Breast epithelium (tissue), 4 donors: Measurements from ENCODE around the gene CPNE2. TPM values are rescaled to one million over a fixed set of nuclear protein-coding genes. Genes with fewer than 3 reads are reported as not detected.

Experiments used
- DNase-seq, 2 donors: peaks; one replicate each; pipeline ENCODE4 v3.0.0-alpha.2; 2019; ENCODE audit warnings: low spot score in 2 of 2
- H3K27ac ChIP-seq, 2 donors: fragments of 200-600 bp; sonication (generic) in 1 of 2; one replicate each; pipeline ENCODE4 v1.5.1; 2016 to 2019; ENCODE audit warnings: mild to moderate bottlenecking in 1 of 2
- H3K27me3 ChIP-seq, 2 donors: fragments of 200-600 bp; sonication (generic) in 1 of 2; one replicate each; pipeline versions ENCODE4 v1.5.1 to v1.6.0; 2017 to 2019; ENCODE audit warnings: control low read depth in 1 of 2, mild to moderate bottlenecking in 1 of 2
- H3K36me3 ChIP-seq: fragments of 200-600 bp; one replicate; pipeline ENCODE4 v1.5.1; 2019
- H3K4me1 ChIP-seq, 2 donors: fragments of 200-600 bp; sonication (generic); one replicate each; pipeline ENCODE4 v1.5.1; 2016 to 2019; ENCODE audit warnings: control low read depth in 1 of 2
- H3K4me3 ChIP-seq, 3 donors: fragments of 200-600 bp; sonication (generic); 1 replicate in 2 of 3; 2 replicates in 1 of 3; pipeline ENCODE4 v1.5.1; 2016 to 2019; ENCODE audit warnings: mild to moderate bottlenecking in 3 of 3, moderate library complexity in 2 of 3
- H3K9me3 ChIP-seq, 2 donors: fragments of 200-600 bp; sonication (generic) in 1 of 2; one replicate each; pipeline ENCODE4 v1.5.1; 2016 to 2019; ENCODE audit warnings: control low read depth in 1 of 2
- CTCF ChIP-seq, 3 donors: fragments of 450-650 bp; IDR thresholded peaks; one replicate each; pipeline ENCODE4 v1.5.1; 2016 to 2017; ENCODE audit warnings: antibody characterized with exemption in 3 of 3, mild to moderate bottlenecking in 3 of 3, moderate library complexity in 3 of 3
- POLR2A ChIP-seq: fragments of 450-650 bp; IDR thresholded peaks from one replicate; pipeline ENCODE4 v1.6.1; 2016; ENCODE audit warnings: antibody characterized with exemption, mild to moderate bottlenecking, moderate library complexity
- POLR2AphosphoS5 ChIP-seq, 3 donors: sonication (generic); formaldehyde crosslinking; IDR thresholded peaks; one replicate each; pipeline ENCODE4 v1.6.1; 2017; ENCODE audit warnings: antibody characterized with exemption in 3 of 3
- intact Hi-C: fragments of 100-400 bp; cut with DNase I; formaldehyde crosslinking; loops from one replicate; pipeline ENCODE4 v1.15.1; 2023; ENCODE audit warnings: low total_unique reads
- total RNA-seq, 3 donors: library from RNA; depleted of rRNA; stranded (reverse); fragments of >200 nt; gene quantifications; one replicate each; pipeline ENCODE4 v1.1.0, GENCODE V29; 2016

The CPNE2 gene
- total RNA-seq, 3 donors from 2014 or later = 13.9 to 56.5 (median 26.5) TPM

DNA sequence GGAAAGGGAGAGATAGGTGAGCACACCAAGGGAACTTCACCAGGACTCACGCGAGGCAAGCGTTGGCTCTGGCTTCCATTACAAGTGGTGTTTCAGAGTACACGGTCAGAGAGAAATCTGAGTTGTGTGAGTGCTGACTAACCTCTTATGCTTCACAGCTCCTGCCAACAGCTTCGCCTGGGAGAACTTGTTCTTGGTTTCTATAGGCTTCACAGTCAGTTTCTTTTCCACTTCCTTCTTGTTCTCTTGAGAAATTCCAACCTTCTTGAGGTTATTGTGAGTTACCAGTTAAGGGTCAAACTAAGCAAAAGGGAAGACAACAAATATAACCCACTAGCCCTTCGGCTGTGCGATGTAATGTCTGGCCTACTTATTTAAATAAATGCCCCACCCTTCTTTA is 74.6 kb downstream of the CPNE2 start:
- intact Hi-C loops = loop anchor here (2.0 kb wide), 1 partner anchor 68 kb away; no protein-coding TSS in a partner anchor
- no peaks in the 10 kb centered on the region for H3K9me3 ChIP-seq
- H3K36me3 ChIP-seq = no peaks in the 10 kb centered on the region
- no peaks in the 10 kb centered on the region for H3K4me1 ChIP-seq
- H3K27ac ChIP-seq = peak overlapping the region in 1 of 2 donors; percentile 58
- DNase-seq = no peak
- H3K27me3 ChIP-seq = no peaks in the 10 kb centered on the region
- TF ChIP-seq CTCF (IDR thresholded peaks at IDR 0.05) (no peak), POLR2AphosphoS5 (IDR thresholded peaks at IDR 0.05) (no peak), POLR2A (no peak)
- no peak overlapping the region for H3K4me3 ChIP-seq

GRCh38 chr16:57167538-57167937 is 75.2 kb downstream of the CPNE2 start:
- no peak for DNase-seq
- H3K27me3 ChIP-seq = no peaks in the 10 kb centered on the region
- H3K9me3 ChIP-seq = no peaks in the 10 kb centered on the region
- H3K36me3 ChIP-seq = no peaks in the 10 kb centered on the region
- H3K4me1 ChIP-seq = no peaks in the 10 kb centered on the region
- intact Hi-C loops = loop anchor here (2.0 kb wide), 1 partner anchor 69 kb away; no protein-coding TSS in a partner anchor
- no peak overlapping the region for H3K27ac ChIP-seq
- no peak overlapping the region for H3K4me3 ChIP-seq
- TF ChIP-seq CTCF (IDR thresholded peaks at IDR 0.05) (no peak), POLR2A (no peak), POLR2AphosphoS5 (IDR thresholded peaks at IDR 0.05) (no peak)

DNA sequence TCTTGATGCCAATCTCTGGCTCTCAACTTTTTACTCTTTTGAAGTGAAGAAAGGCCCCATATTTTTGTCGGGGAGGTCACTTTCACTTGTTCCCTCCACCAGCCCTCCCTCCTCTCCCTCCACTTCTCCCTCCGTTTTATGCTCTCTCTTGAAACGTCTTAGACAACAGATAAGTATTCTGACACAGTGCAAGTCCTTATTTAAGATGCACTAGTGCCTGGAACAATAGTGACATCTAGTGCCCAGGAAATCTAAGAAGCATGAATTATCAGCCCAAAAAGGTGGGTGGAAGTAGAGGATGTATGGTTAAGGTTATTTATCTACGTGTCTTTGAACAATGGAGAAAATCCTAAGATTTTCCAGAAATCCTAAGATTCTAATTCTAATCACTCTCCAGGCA is 75.6 kb downstream of the CPNE2 start:
- Histone ChIP-seq H3K9me3 (no peaks in the 10 kb centered on the region), H3K4me3 (no peak overlapping the region), H3K27me3 (no peaks in the 10 kb centered on the region), H3K36me3 (no peaks in the 10 kb centered on the region), H3K27ac (no peak overlapping the region), H3K4me1 (no peaks in the 10 kb centered on the region)
- TF ChIP-seq POLR2A (no peak), CTCF (IDR thresholded peaks at IDR 0.05) (peak in 2 of 3 donors; percentile 25 to 26)
- DNase-seq = no peak
- intact Hi-C loops = loop anchor here (2.0 kb wide), 1 partner anchor 69 kb away; no protein-coding TSS in a partner anchor

- intact Hi-C loops = no loop called here
- H3K36me3 ChIP-seq = no peaks in the 10 kb centered on the region
- no peaks in the 10 kb centered on the region for H3K27me3 ChIP-seq
- TF ChIP-seq POLR2AphosphoS5 (IDR thresholded peaks at IDR 0.05) (no peak), POLR2A (no peak), CTCF (IDR thresholded peaks at IDR 0.05) (no peak)
- H3K4me1 ChIP-seq = no peaks in the 10 kb centered on the region
- H3K27ac ChIP-seq = no peak overlapping the region
- no peak for DNase-seq
- no peak overlapping the region for H3K4me3 ChIP-seq
- no peaks in the 10 kb centered on the region for H3K9me3 ChIP-seq
Measured at GRCh38 chr16:57169327-57169726, 76.9 kb downstream of the CPNE2 start.

GRCh38 chr16:57172721-57173290 is 80.4 kb downstream of the CPNE2 start:
- TF ChIP-seq POLR2A = no peak
- TF ChIP-seq CTCF (IDR thresholded peaks at IDR 0.05) = no peak
- no peak for TF ChIP-seq POLR2AphosphoS5 (IDR thresholded peaks at IDR 0.05)
- no peaks in the 10 kb centered on the region for H3K27me3 ChIP-seq
- intact Hi-C loops = no loop called here
- H3K36me3 ChIP-seq = no peaks in the 10 kb centered on the region
- no peak overlapping the region for H3K4me3 ChIP-seq
- no peaks in the 10 kb centered on the region for H3K4me1 ChIP-seq
- no peaks in the 10 kb centered on the region for H3K9me3 ChIP-seq
- no peak for DNase-seq
- no peak overlapping the region for H3K27ac ChIP-seq
